B cell (primary cell): ENCODE results near the gene LYSMD3. TPM values are rescaled to one million over a fixed set of nuclear protein-coding genes. Genes with fewer than 3 reads are reported as not detected.

Experiments used
- ATAC-seq: fragments of 200-7000 bp; cut with Tn5 transposase; one replicate; pipeline ENCODE4 v1.10.0; 2021; ENCODE audit warnings: low read depth, mild to moderate bottlenecking, moderate number of reproducible peaks, moderate library complexity
- CTCF ChIA-PET: fragments of 350-600 bp; sonication (Branson Sonifier 250); formaldehyde crosslinking; loops from one replicate; lab custom pipeline; 2021; ENCODE audit warnings: antibody characterized with exemption, inconsistent platforms; lab: Charles Lee
- POLR2A ChIA-PET: fragments of 350-600 bp; sonication (Branson Sonifier 250); formaldehyde crosslinking; loops from one replicate; lab custom pipeline; 2021; ENCODE audit warnings: antibody characterized with exemption; lab: Charles Lee
- DNase-seq: peaks from one replicate; pipeline ENCODE4 v3.0.0; 2013
- H2AFZ ChIP-seq: 2 replicates; pipeline ENCODE4 v1.6.1; 2012; ENCODE audit warnings: mild to moderate bottlenecking, low read depth, low read length; ENCODE audit not compliant: insufficient read depth, poor library complexity, severe bottlenecking
- H3K27ac ChIP-seq, 2 donors: 1 replicate in 1 of 2; 2 replicates in 1 of 2; pipeline ENCODE4 v1.5.1; 2012 to 2013; ENCODE audit warnings: low read length in 2 of 2, mild to moderate bottlenecking in 2 of 2, moderate library complexity in 1 of 2
- H3K27me3 ChIP-seq, 4 experiments: fragments of 200-600 bp in 1 of 4; sonication (generic) in 1 of 4; replicated peaks in 1 of 4; 1 replicate in 2 of 4; 2 replicates in 2 of 4; pipeline versions ENCODE4 v1.6.1 to v1.7.0; 2013 to 2016; ENCODE audit warnings: low read length in 3 of 4, mild to moderate bottlenecking in 2 of 4, mixed read lengths in 1 of 4, moderate library complexity in 1 of 4; ENCODE audit not compliant: insufficient read depth in 4 of 4, control insufficient read depth in 3 of 4; ENCODE audit errors: control extremely low read depth in 1 of 4
- H3K36me3 ChIP-seq, 2 experiments: replicated peaks in 1 of 2; 1 replicate in 1 of 2; 2 replicates in 1 of 2; pipeline versions ENCODE4 v1.6.1 to v1.7.1; 2013; ENCODE audit warnings: low read length in 1 of 2; ENCODE audit not compliant: insufficient read depth in 2 of 2, control insufficient read depth in 1 of 2; ENCODE audit errors: control extremely low read depth in 1 of 2, extremely low read depth in 1 of 2
- H3K4me1 ChIP-seq, 2 donors: fragments of 200-600 bp in 1 of 2; sonication (generic) in 1 of 2; 1 replicate in 1 of 2; 2 replicates in 1 of 2; pipeline versions ENCODE4 v1.5.1 to v1.6.1; 2013 to 2017; ENCODE audit warnings: low read length in 2 of 2; ENCODE audit not compliant: control insufficient read depth in 2 of 2, insufficient read depth in 2 of 2
- H3K4me2 ChIP-seq: replicated peaks from 2 replicates; pipeline ENCODE3; 2012; ENCODE audit warnings: mild to moderate bottlenecking, low read depth, low read length; ENCODE audit not compliant: poor library complexity, severe bottlenecking
- H3K4me3 ChIP-seq, 5 experiments: fragments of 200-600 bp in 1 of 5; sonication (generic) in 1 of 5; 1 replicate in 3 of 5; 2 replicates in 2 of 5; pipeline versions ENCODE4 v1.5.1 to v1.7.0; 2011 to 2016; ENCODE audit warnings: low read length in 4 of 5, mild to moderate bottlenecking in 4 of 5, low read depth in 2 of 5, control low read depth in 1 of 5, moderate library complexity in 1 of 5; ENCODE audit not compliant: insufficient read depth in 1 of 5; ENCODE audit errors: control extremely low read depth in 1 of 5, extremely low read depth in 1 of 5
- H3K79me2 ChIP-seq: fragments of 200-600 bp; sonication (generic); one replicate; pipeline ENCODE4 v1.6.0; 2016; ENCODE audit warnings: low read length; ENCODE audit not compliant: control insufficient read depth, insufficient read depth
- H3K9ac ChIP-seq: fragments of 200-600 bp; sonication (generic); 2 replicates; pipeline ENCODE4 v1.6.1; 2017; ENCODE audit warnings: mild to moderate bottlenecking, low read length, moderate library complexity
- H3K9me3 ChIP-seq, 3 donors: one replicate each; pipeline versions ENCODE4 v1.6.1 to v1.7.1; 2013; ENCODE audit warnings: low read length in 2 of 3; ENCODE audit not compliant: control insufficient read depth in 2 of 3, insufficient read depth in 1 of 3; ENCODE audit errors: control extremely low read depth in 1 of 3
- H4K20me1 ChIP-seq: 2 replicates; pipeline ENCODE4 v1.6.0; 2012; ENCODE audit warnings: mild to moderate bottlenecking, low read length; ENCODE audit not compliant: insufficient read depth, control insufficient read depth, poor library complexity, severe bottlenecking
- H3K27ac Mint-ChIP-seq: one replicate; pipeline ENCODE4 v1.8.0; 2021; ENCODE audit warnings: mixed read lengths
- H3K27me3 Mint-ChIP-seq: one replicate; pipeline ENCODE4 v1.8.0; 2021; ENCODE audit warnings: mixed read lengths
- H3K4me1 Mint-ChIP-seq: one replicate; pipeline ENCODE4 v1.8.0; 2021; ENCODE audit warnings: mixed read lengths
- H3K4me3 Mint-ChIP-seq: one replicate; pipeline ENCODE4 v1.8.0; 2021; ENCODE audit warnings: mixed read lengths
- H3K9me3 Mint-ChIP-seq: one replicate; pipeline ENCODE4 v1.8.0; 2022; ENCODE audit warnings: mixed read lengths; ENCODE audit not compliant: insufficient read depth
- CTCF ChIP-seq: fragments of 200-600 bp; IDR thresholded peaks from one replicate; pipeline ENCODE4 v1.8.0; 2022; ENCODE audit warnings: antibody characterized with exemption, mild to moderate bottlenecking
- EZH2 ChIP-seq: IDR thresholded peaks from 2 replicates; pipeline ENCODE4 v1.6.1; 2012; ENCODE audit warnings: borderline replicate concordance, low read depth, mild to moderate bottlenecking, moderate library complexity, low read length; ENCODE audit not compliant: insufficient read depth, poor library complexity, severe bottlenecking
- WGBS: methylation state at CpG from one replicate; pipeline ENCODE4 v1.1.5; 2013; ENCODE audit warnings: missing lambda C conversion rate; ENCODE audit not compliant: insufficient coverage; 5-methylcytosine and 5-hydroxymethylcytosine counted together
- intact Hi-C: fragments of 100-400 bp; cut with micrococcal nuclease; formaldehyde crosslinking; loops from one replicate; pipeline ENCODE4 v1.10.0; 2022
- polyA plus RNA-seq: library from polyadenylated mRNA; depleted of rRNA; stranded (reverse); fragments of >200 nt; gene quantifications from 2 replicates; pipeline ENCODE4 v1.2.3, GENCODE V29; 2012
- total RNA-seq, 2 donors: library from RNA; stranded (reverse); fragments of 120-200 nt in 1 of 2; gene quantifications; 1 replicate in 1 of 2; 2 replicates in 1 of 2; pipeline versions ENCODE4 v1.2.3 to v1.2.4, GENCODE V29; 2013 to 2022

The LYSMD3 gene
- total and polyA plus RNA-seq, 2 donors (not counting 1 experiment from before 2014, with no cell fraction given) = 6.0 to 25.2 TPM

- Mint-ChIP-seq H3K4me1 (peaks cover 36% of the 10 kb centered on the region), H3K27ac (peak overlapping the region; percentile 99), H3K9me3 (no peaks in the 10 kb centered on the region), H3K27me3 (peaks cover 17% of the 10 kb centered on the region), H3K4me3 (peak overlapping the region; percentile 99)
- intact Hi-C loops = loop anchor here (1.0 to 2.0 kb wide), 3 partner anchors 54 to 856 kb away; partner anchors contain the start of genes CETN3, MBLAC2 and POLR3G
- no peak for TF ChIP-seq CTCF
- no peak for TF ChIP-seq EZH2
- peaks cover 15% of the 10 kb centered on the region for H4K20me1 ChIP-seq
- peak overlapping the region; percentile 92 for H3K4me2 ChIP-seq
- peaks cover 36% of the 10 kb centered on the region for H3K79me2 ChIP-seq
- peak overlapping the region; percentile 94 for H2AFZ ChIP-seq
- POLR2A ChIA-PET = interaction anchor here (0.6 to 2.9 kb wide), 4 partner anchors 73 to 1084 kb away, joined by 3 to 12 read pairs (median 5); partner anchors contain the start of gene CETN3
- H3K9me3 ChIP-seq = no peaks in the 10 kb centered on the region
- WGBS = 6% methylated on average over 16 of the region's 18 CpGs
- H3K27ac ChIP-seq = peak overlapping the region; percentile 88 to 94
- H3K9ac ChIP-seq = peak overlapping the region; percentile 90
- peaks cover 0 to 15% (median 10%) of the 10 kb centered on the region in 4 experiments for H3K27me3 ChIP-seq
- H3K36me3 ChIP-seq = peaks cover 0 to 11% of the 10 kb centered on the region in 2 experiments
- no peak for DNase-seq
- CTCF ChIA-PET = interaction anchor here (1.0 to 3.7 kb wide), 3 partner anchors 54 to 90 kb away, joined by 3 to 68 read pairs (median 10); partner anchors contain the start of genes MBLAC2 and POLR3G
- H3K4me3 ChIP-seq = peak overlapping the region; percentile 78 to 95 (median 83)
- ATAC-seq = no peak
- peaks cover 15 to 24% of the 10 kb centered on the region in 2 donors for H3K4me1 ChIP-seq
These were observed 687 bp downstream of the LYSMD3 start for GRCh38 chr5:90528601-90529193.

GRCh38 chr5:90519081-90519480 is 10.3 kb downstream of the LYSMD3 start:
- Histone ChIP-seq H2AFZ (no peak overlapping the region), H3K9me3 (no peaks in the 10 kb centered on the region), H3K79me2 (no peaks in the 10 kb centered on the region), H4K20me1 (peaks cover 5% of the 10 kb centered on the region), H3K9ac (no peak overlapping the region), H3K27me3 (no peaks in the 10 kb centered on the region), H3K4me1 (no peaks in the 10 kb centered on the region), H3K36me3 (peaks cover 12 to 36% of the 10 kb centered on the region in 2 experiments), H3K27ac (no peak overlapping the region), H3K4me3 (no peak overlapping the region), H3K4me2 (no peak overlapping the region)
- Mint-ChIP-seq H3K27me3 (no peaks in the 10 kb centered on the region), H3K9me3 (no peaks in the 10 kb centered on the region), H3K4me3 (no peak overlapping the region), H3K27ac (no peak overlapping the region), H3K4me1 (peaks cover 5% of the 10 kb centered on the region)
- CTCF ChIA-PET = no interaction called here
- TF ChIP-seq EZH2 = no peak
- no peak for TF ChIP-seq CTCF
- ATAC-seq (no peak), DNase-seq (no peak)
- POLR2A ChIA-PET = no interaction called here
- intact Hi-C loops = no loop called here
- 98% methylated on average over 4 of the region's 7 CpGs for WGBS
